B cell (primary cell): Measurements from ENCODE around the gene NEK6.

Experiments used
- CTCF ChIP-seq: fragments of 200-600 bp; IDR thresholded peaks from one replicate; pipeline ENCODE4 v1.8.0; 2022; ENCODE audit warnings: antibody characterized with exemption, mild to moderate bottlenecking
- EZH2 ChIP-seq: IDR thresholded peaks from 2 replicates; pipeline ENCODE4 v1.6.1; 2012; ENCODE audit warnings: borderline replicate concordance, low read depth, mild to moderate bottlenecking, moderate library complexity, low read length; ENCODE audit not compliant: insufficient read depth, poor library complexity, severe bottlenecking

- no peak for TF ChIP-seq CTCF
- TF ChIP-seq EZH2 = no peak
Observed at GRCh38 chr9:124304285-124304684, 46.5 kb downstream of the NEK6 start.
